ENCODE measurements around the gene NUP93. TPM values are rescaled to one million over a fixed set of nuclear protein-coding genes. Genes with fewer than 3 reads are reported as not detected.

The NUP93 gene
- polyA plus RNA-seq, 1 experiment = 46.4 TPM

DNA sequence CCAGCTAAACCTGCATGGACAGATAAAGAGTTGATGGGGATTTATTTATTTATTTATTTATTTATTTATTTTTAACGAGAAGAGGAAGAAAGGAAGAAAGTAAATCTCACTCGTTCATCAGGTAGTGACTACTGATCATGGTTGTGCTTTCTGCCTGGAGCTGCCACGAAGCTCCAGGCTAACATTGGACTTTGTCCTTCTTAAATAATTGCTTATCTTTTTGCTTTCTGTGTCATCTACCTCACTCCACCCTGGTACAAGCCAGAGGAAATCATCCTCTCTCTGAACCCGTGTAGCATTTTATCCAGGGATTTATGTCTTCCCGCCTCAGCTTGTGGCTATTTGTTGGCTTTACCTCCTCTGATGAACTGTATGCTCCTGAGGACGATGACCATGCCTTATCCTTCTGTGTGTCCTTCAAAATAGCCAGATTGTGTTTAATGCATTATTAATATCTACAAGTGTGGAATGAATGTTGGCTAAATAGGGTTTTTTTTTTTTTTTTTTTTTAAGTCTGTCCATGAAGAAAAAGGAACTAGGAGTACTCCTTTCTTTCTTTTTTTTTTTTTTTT lies 127.0 kb downstream of the NUP93 start:
- POLR2A ChIA-PET = interaction anchor here (0.6 kb wide), 1 partner anchor 101 kb away, joined by 5 read pairs; no protein-coding TSS in a partner anchor
- no peak overlapping the region for H3K27ac ChIP-seq (ENCODE audit: low read depth, low read length)
- H3K4me3 ChIP-seq (ENCODE audit: low read depth, low read length) = no peak overlapping the region
- TF ChIP-seq, protein P1, sequence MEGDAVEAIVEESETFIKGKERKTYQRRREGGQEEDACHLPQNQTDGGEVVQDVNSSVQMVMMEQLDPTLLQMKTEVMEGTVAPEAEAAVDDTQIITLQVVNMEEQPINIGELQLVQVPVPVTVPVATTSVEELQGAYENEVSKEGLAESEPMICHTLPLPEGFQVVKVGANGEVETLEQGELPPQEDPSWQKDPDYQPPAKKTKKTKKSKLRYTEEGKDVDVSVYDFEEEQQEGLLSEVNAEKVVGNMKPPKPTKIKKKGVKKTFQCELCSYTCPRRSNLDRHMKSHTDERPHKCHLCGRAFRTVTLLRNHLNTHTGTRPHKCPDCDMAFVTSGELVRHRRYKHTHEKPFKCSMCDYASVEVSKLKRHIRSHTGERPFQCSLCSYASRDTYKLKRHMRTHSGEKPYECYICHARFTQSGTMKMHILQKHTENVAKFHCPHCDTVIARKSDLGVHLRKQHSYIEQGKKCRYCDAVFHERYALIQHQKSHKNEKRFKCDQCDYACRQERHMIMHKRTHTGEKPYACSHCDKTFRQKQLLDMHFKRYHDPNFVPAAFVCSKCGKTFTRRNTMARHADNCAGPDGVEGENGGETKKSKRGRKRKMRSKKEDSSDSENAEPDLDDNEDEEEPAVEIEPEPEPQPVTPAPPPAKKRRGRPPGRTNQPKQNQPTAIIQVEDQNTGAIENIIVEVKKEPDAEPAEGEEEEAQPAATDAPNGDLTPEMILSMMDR (IDR thresholded peaks at IDR 0.05; ENCODE audit: low read depth, low read length) = no peak
- CTCF ChIA-PET = interaction anchor here (0.6 to 10.8 kb wide), 3 partner anchors 10 to 63 kb away, joined by 3 to 75 read pairs (median 17); no protein-coding TSS in a partner anchor
- H3K9me3 ChIP-seq (ENCODE audit: control insufficient read depth, insufficient read depth, low read length) = no peaks in the 10 kb centered on the region
- no peak for DNase-seq (ENCODE audit: low read depth, low spot score)
- no peaks in the 10 kb centered on the region for H3K27me3 ChIP-seq (ENCODE audit: control insufficient read depth, insufficient read depth, low read length)

DNA sequence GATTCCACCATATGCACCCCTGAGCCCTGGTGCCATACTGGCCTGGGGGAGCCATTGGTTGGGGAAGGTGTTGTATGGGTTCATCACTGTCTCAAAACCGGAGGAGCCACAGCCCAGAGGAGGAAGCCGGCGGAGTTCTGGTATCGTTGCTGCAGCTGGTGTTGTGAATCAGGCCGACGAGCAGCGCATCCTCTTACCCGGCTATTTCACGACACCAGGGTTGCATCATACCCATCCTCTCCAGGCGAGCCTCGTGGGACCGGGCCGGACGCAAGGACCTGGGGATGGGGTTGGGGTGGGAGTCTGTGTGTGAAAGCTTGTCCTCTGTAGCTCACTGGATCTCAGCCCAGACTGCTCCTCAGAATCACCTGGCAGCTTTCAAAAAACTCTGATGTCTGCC lies 128.4 kb downstream of the NUP93 start:
- CTCF ChIA-PET = interaction anchor here (1.4 to 10.8 kb wide), 2 partner anchors 8 to 65 kb away, joined by 7 to 75 read pairs; no protein-coding TSS in a partner anchor
- TF ChIP-seq, protein P1 (IDR thresholded peaks at IDR 0.05; ENCODE audit: low read depth, low read length) = no peak
- Histone ChIP-seq H3K9me3 (ENCODE audit: control insufficient read depth, insufficient read depth, low read length) (no peaks in the 10 kb centered on the region), H3K27ac (ENCODE audit: low read depth, low read length) (no peak overlapping the region), H3K4me3 (ENCODE audit: low read depth, low read length) (no peak overlapping the region), H3K27me3 (ENCODE audit: control insufficient read depth, insufficient read depth, low read length) (no peaks in the 10 kb centered on the region)
- no peak for DNase-seq (ENCODE audit: low read depth, low spot score)
- POLR2A ChIA-PET = no interaction called here

GRCh38 chr16:56859636-56860035 lies 129.7 kb downstream of the NUP93 start:
- DNase-seq (ENCODE audit: low read depth, low spot score) = no peak
- Histone ChIP-seq H3K9me3 (ENCODE audit: control insufficient read depth, insufficient read depth, low read length) (no peaks in the 10 kb centered on the region), H3K27me3 (ENCODE audit: control insufficient read depth, insufficient read depth, low read length) (no peaks in the 10 kb centered on the region), H3K27ac (ENCODE audit: low read depth, low read length) (no peak overlapping the region), H3K4me3 (ENCODE audit: low read depth, low read length) (no peak overlapping the region)
- ChIA-PET POLR2A (interaction anchor here (0.6 kb wide), 1 partner anchor 326 kb away, joined by 4 read pairs; the partner anchor contains the start of genes PSME3IP1 and RSPRY1), CTCF (interaction anchor here (0.8 to 1.2 kb wide), 2 partner anchors 10 to 67 kb away, joined by 3 to 5 read pairs; no protein-coding TSS in a partner anchor)
- TF ChIP-seq, protein P1 (IDR thresholded peaks at IDR 0.05; ENCODE audit: low read depth, low read length) = no peak

GRCh38 chr16:56860226-56861020 lies 130.5 kb downstream of the NUP93 start:
- Histone ChIP-seq H3K9me3 (ENCODE audit: control insufficient read depth, insufficient read depth, low read length) (no peaks in the 10 kb centered on the region), H3K27me3 (ENCODE audit: control insufficient read depth, insufficient read depth, low read length) (no peaks in the 10 kb centered on the region), H3K4me3 (ENCODE audit: low read depth, low read length) (no peak overlapping the region), H3K27ac (ENCODE audit: low read depth, low read length) (no peak overlapping the region)
- DNase-seq (ENCODE audit: low read depth, low spot score) = no peak
- CTCF ChIA-PET = interaction anchor here (1.2 kb wide), 1 partner anchor 68 kb away, joined by 5 read pairs; no protein-coding TSS in a partner anchor
- TF ChIP-seq, protein P1 (IDR thresholded peaks at IDR 0.05; ENCODE audit: low read depth, low read length) = no peak
- POLR2A ChIA-PET = interaction anchor here (0.6 kb wide), 1 partner anchor 325 kb away, joined by 4 read pairs; the partner anchor contains the start of genes PSME3IP1 and RSPRY1

Data from AG04450 (cell line).